HUES48 (cell line): ENCODE measurements around the gene LIFR.

Experiments used
- H3K27ac ChIP-seq: one replicate; pipeline ENCODE4 v1.7.0; 2013; ENCODE audit warnings: low read depth, low read length, inconsistent platforms
- H3K27me3 ChIP-seq: 2 replicates; pipeline ENCODE4 v1.6.1; 2013; ENCODE audit warnings: mild to moderate bottlenecking, low read length; ENCODE audit not compliant: control insufficient read depth, insufficient read depth
- H3K36me3 ChIP-seq: 2 replicates; pipeline ENCODE4 v1.6.1; 2013; ENCODE audit warnings: low read length; ENCODE audit not compliant: control insufficient read depth, insufficient read depth
- H3K4me1 ChIP-seq: 2 replicates; pipeline ENCODE4 v1.6.1; 2013; ENCODE audit warnings: mild to moderate bottlenecking, low read length; ENCODE audit not compliant: control insufficient read depth, insufficient read depth
- H3K4me3 ChIP-seq: 2 replicates; pipeline ENCODE4 v1.5.1; 2013; ENCODE audit warnings: mild to moderate bottlenecking, low read depth, low read length
- H3K9ac ChIP-seq: 2 replicates; pipeline ENCODE4 v1.6.1; 2013; ENCODE audit warnings: mild to moderate bottlenecking, low read depth, low read length, moderate library complexity
- H3K9me3 ChIP-seq: 2 replicates; pipeline ENCODE4 v1.6.1; 2013; ENCODE audit warnings: low read length; ENCODE audit not compliant: control insufficient read depth, insufficient read depth

The LIFR gene

DNA sequence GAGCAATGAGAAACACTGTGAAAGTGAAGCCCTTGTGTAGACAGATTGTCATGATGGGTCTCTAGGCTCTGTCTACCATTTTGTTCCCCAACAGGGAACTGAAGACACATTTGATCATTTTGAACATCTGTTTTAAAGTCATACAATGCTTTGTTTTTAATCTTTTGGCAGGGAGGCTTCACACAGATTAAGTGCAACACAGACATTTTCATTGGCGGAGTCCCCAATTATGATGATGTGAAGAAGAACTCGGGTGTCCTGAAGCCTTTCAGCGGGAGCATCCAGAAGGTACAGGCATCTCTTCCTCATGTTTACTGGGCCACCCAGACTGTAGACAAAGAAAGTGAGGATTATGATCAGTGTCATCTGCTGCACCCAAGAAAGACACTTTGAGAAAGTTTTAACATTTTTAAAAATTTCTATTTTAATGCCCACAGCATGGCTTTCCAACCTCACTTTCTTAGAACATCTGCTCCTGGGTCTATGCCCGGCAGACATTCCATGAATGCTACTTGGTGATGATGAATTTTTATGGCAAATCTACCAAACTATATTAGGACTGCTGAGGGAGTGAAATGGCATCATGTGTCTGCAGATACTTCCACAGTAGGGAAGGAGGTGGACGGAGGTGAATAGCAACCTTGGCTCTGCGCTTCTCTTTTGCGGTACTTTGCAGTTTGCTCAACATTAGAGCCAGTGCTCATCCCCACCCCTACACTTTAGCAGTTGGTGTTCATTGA, 121.3 kb downstream of the LIFR start:
- H3K4me1 ChIP-seq, result no peaks in the 10 kb centered on the region
- no peak overlapping the region for H3K27ac ChIP-seq
- H3K4me3 ChIP-seq, result no peak overlapping the region
- no peaks in the 10 kb centered on the region for H3K27me3 ChIP-seq
- no peaks in the 10 kb centered on the region for H3K36me3 ChIP-seq
- no peak overlapping the region for H3K9ac ChIP-seq
- H3K9me3 ChIP-seq, result no peaks in the 10 kb centered on the region

DNA sequence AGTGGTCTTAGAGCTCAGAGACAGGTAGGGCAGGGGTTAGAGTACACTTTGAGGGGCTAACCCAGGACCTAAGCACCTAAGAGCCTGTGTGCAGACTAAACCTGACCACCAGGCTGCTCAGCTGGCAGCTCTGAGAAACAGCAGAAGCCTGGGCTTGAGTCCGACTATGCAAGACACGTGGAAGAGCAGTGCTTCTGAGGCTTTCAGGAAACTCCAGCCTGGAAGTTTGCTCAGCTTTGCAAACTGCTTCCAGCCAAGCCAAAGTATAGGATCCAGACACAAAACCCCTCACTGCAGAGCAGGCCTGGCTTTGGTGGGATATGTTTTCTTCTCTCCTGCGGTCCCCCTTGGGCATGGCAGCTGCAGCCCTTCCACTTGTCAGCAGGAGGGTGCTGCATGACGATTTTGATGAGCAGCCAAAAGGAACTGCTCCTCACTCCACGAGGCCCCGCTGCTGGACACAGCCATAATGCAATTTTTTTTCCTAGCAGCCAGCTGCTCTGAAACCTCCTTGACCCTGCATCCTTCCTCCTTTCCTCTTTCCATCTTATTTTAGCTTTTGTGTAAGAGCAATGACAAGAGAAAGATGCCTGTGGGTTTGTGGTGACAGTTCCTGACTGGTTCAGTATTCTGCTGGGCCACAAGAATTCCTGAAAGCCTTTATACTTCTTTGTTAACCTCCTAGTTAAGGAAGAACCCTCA, 123.1 kb downstream of the LIFR start:
- Histone ChIP-seq H3K9me3 (no peaks in the 10 kb centered on the region), H3K4me1 (no peaks in the 10 kb centered on the region), H3K27ac (no peak overlapping the region), H3K4me3 (no peak overlapping the region), H3K27me3 (no peaks in the 10 kb centered on the region), H3K36me3 (no peaks in the 10 kb centered on the region), H3K9ac (no peak overlapping the region)

DNA sequence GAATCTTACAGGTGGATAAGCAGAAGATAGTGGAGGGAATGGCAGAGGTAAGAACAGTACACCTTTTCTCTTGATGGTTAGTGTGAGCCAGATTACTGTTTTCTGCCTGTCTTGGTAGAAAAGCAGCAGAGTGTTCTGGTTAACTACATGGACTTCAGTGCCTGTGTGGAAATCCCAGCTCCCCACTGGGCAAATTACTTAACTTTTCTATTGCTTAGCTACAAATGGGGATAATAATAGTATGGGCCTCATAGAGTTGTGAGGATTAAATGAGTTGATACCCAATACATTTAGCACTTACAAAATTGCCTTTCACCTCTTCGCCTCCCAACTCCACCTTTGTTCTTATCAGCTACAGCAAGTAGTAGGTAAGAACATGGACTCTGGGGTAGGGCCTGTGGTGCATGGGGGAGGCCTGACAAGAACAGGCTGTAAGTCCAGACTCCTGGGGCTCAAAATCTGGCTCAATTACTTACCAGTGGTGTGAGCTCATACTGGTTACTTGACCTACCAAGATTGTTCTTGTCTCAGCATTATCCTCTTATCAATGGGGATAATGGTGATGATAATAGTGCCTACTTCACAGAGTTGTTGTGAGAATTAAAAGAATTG, 125.1 kb downstream of the LIFR start:
- no peak overlapping the region for H3K27ac ChIP-seq
- no peak overlapping the region for H3K4me3 ChIP-seq
- no peaks in the 10 kb centered on the region for H3K4me1 ChIP-seq
- H3K9ac ChIP-seq, result no peak overlapping the region
- no peaks in the 10 kb centered on the region for H3K27me3 ChIP-seq
- H3K36me3 ChIP-seq, result no peaks in the 10 kb centered on the region
- no peaks in the 10 kb centered on the region for H3K9me3 ChIP-seq

DNA sequence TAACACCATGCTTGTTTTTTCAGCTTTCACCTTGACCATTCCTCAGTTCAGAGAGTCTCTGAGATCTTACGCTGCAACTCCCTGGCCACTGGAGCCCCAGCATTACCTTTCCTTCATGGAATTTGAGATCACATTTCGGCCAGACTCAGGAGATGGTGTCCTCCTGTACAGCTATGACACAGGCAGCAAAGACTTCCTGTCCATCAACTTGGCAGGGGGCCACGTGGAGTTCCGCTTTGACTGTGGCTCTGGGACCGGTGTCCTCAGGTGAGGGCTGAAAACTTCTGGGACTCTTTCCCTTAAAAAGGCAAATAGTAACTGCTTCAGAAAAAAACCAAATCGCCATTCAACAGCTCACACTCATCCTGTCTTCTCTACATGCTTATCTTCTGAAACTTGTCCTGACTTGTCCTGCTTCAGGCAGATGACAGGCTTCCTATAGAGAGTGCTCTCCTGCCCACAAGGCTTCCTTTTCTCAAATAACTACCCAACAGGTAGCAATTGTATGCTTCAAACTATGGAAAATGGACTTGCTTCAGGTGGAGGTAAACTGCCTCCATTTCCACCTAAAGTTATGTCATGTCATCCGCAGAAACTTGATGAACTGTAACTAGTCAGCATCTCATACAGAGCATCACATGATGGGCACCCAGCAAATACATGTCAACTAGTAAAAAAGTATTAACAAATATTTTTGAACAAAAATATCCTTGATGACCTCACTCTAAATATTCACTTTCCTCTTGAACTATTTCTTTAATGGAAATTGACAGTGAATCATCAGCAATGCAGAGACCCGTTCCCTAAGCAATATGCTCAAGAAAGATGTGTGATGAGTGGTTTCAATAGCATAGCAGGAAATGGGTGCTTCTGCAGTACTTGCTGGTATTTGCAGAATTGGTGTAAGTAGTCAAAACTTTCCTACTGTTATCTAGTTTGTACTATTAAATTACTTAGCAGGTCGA, 129.2 kb downstream of the LIFR start:
- H3K9me3 ChIP-seq, result no peaks in the 10 kb centered on the region
- no peaks in the 10 kb centered on the region for H3K27me3 ChIP-seq
- H3K36me3 ChIP-seq, result no peaks in the 10 kb centered on the region
- H3K4me1 ChIP-seq, result no peaks in the 10 kb centered on the region
- H3K27ac ChIP-seq, result no peak overlapping the region
- no peak overlapping the region for H3K4me3 ChIP-seq
- H3K9ac ChIP-seq, result no peak overlapping the region

DNA sequence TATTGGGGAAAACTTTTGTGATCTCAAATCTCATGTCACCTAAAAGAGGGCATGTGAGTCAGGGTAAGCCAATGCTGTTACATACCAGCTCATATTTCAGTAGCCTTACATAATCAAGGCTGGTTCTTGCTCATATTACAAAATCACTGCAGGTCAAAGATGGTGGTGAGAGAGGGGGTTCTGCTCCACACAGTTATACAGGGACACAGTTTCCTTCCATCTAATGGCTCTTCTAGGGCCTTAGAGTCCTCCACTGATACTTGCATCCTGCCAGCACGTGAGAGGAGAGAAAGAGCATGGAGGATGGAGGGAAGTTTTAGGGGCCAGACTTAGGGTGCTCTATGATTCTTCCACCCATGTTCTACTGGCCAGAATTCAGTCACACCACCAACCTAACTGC, 130.0 kb downstream of the LIFR start:
- Histone ChIP-seq H3K4me1 (no peaks in the 10 kb centered on the region), H3K27me3 (no peaks in the 10 kb centered on the region), H3K27ac (no peak overlapping the region), H3K9me3 (no peaks in the 10 kb centered on the region), H3K36me3 (no peaks in the 10 kb centered on the region), H3K9ac (no peak overlapping the region), H3K4me3 (no peak overlapping the region)
